Measurements from ENCODE around the gene HDX. TPM values are rescaled to one million over a fixed set of nuclear protein-coding genes. Genes with fewer than 3 reads are reported as not detected.
"Not testable (repeated sequence)": the region's sequence is repeated elsewhere in the genome, so short reads cannot be mapped to it uniquely, and the experiment has no call there.

HDX gene
- total RNA-seq, 5 donors from 2014 or later (not counting 1 experiment from before 2014, with no cell fraction given): 0.18 to 2.2 (median 1.2) TPM

DNA sequence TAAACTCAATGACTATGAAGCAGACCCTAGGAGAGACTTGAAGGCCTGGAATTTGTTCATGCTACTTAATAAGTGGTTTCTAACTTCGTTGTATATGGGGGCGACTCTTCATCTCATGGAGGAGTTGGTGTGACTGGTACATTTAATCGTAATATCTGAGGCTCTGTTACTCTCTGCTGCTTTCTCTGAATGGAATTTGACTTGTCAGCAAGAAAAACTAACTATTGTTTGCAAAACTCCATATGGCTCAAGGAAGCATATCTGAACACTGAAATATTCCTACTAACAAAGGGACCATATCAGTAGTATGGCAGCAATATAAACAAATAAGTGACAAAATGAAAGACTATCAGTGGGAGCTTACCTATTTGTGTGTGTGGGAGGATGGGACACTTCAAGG is 182.2 kb downstream of the HDX start:
- Histone ChIP-seq H3K27me3 (replicated peaks in 1 of 2; ENCODE audit: control insufficient read depth in 2 of 2, extremely low read depth in 1 of 2, insufficient read depth in 2 of 2, low read length in 1 of 2) (no peaks in the 10 kb centered on the region), H3K4me1 (ENCODE audit: control insufficient read depth in 1 of 2, extremely low read depth in 1 of 2, insufficient read depth in 2 of 2, low read length in 2 of 2) (no peaks in the 10 kb centered on the region), H3K27ac (ENCODE audit: low read length) (no peak overlapping the region), H3K4me3 (ENCODE audit: control insufficient read depth in 1 of 2, extremely low read depth in 1 of 2, low read length in 1 of 2) (no peak overlapping the region), H3K36me3 (ENCODE audit: control insufficient read depth in 2 of 2, extremely low read depth in 1 of 2, insufficient read depth in 1 of 2, low read length in 1 of 2) (no peaks in the 10 kb centered on the region), H3K9me3 (no peaks in the 10 kb centered on the region)
- POLR2A ChIA-PET: no interaction called here
- H3K27me3 Mint-ChIP-seq: no peaks in the 10 kb centered on the region
- CTCF ChIA-PET: no interaction called here
- ATAC-seq (replicated peaks in 1 of 4) (no peak), DNase-seq (no peak)
- H3K27ac Mint-ChIP-seq: no peak overlapping the region
- no peaks in the 10 kb centered on the region for H3K4me1 Mint-ChIP-seq
- H3K36me3 Mint-ChIP-seq: no peaks in the 10 kb centered on the region
- no peak overlapping the region for H3K4me3 Mint-ChIP-seq
- WGBS (ENCODE audit: insufficient coverage): no CpG with 5 or more reads among the region's 3 CpGs
- peaks cover 0 to 8% (median 8%) of the 10 kb centered on the region in 3 donors for H3K9me3 Mint-ChIP-seq

DNA sequence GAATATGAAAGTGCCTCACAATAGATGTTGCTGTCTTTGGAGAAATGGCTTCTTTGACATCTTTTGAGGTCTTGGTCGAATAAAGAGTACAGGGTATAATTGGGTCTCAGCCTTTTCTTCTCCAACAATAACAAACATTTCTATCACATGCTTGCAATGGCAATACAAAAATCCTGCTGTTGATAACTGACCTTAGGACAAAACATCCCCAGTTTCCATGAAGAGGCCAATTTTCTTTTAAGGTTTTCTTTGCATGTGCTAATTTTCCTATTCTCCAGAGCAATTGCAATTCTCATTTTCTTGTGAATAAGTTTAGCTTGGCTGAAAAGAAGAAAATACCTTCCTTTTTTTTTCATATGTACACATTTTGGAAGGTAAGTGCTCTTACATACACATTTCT is 183.6 kb downstream of the HDX start:
- H3K27me3 Mint-ChIP-seq: peaks cover 0 to 2% of the 10 kb centered on the region in 2 donors
- H3K9me3 ChIP-seq: no peaks in the 10 kb centered on the region
- H3K27me3 ChIP-seq (replicated peaks in 1 of 2; ENCODE audit: control insufficient read depth in 2 of 2, extremely low read depth in 1 of 2, insufficient read depth in 2 of 2, low read length in 1 of 2): no peaks in the 10 kb centered on the region

DNA sequence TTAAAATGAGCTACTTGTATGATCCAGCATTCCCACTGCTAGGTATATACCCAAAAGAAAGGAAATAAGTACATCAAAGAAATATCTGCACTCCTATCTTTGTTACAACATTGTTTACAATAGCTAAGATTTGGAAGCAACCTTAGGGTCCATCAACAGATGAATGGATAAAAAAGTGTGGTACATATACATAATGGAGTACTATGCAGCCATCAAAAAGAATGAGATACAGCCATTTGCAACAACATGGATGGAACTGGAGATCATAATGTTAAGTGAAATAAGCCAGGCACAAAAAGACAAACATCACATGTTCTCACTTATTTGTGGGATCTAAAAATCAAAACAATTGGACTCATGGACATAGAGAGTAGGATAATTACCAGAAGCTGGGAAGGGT is 186.3 kb downstream of the HDX start:
- H3K4me3 ChIP-seq (ENCODE audit: control insufficient read depth in 1 of 2, extremely low read depth in 1 of 2, low read length in 1 of 2); H3K36me3 Mint-ChIP-seq; H3K4me1 Mint-ChIP-seq; H3K27me3 Mint-ChIP-seq; H3K4me3 Mint-ChIP-seq; DNase-seq; CTCF ChIA-PET; H3K27ac Mint-ChIP-seq; H3K4me1 ChIP-seq (ENCODE audit: control insufficient read depth in 1 of 2, extremely low read depth in 1 of 2, insufficient read depth in 2 of 2, low read length in 2 of 2); H3K9me3 ChIP-seq; ATAC-seq (replicated peaks in 1 of 4); H3K27ac ChIP-seq (ENCODE audit: low read length); H3K9me3 Mint-ChIP-seq; POLR2A ChIA-PET; H3K27me3 ChIP-seq (replicated peaks in 1 of 2; ENCODE audit: control insufficient read depth in 2 of 2, extremely low read depth in 1 of 2, insufficient read depth in 2 of 2, low read length in 1 of 2); H3K36me3 ChIP-seq (ENCODE audit: control insufficient read depth in 2 of 2, extremely low read depth in 1 of 2, insufficient read depth in 1 of 2, low read length in 1 of 2): not testable (repeated sequence)

More for the DNA sequence above, 183.6 kb downstream of the HDX start:
- ATAC-seq (replicated peaks in 1 of 4) (no peak), DNase-seq (no peak)
- Mint-ChIP-seq H3K27ac (no peak overlapping the region), H3K9me3 (peaks cover 3 to 8% (median 8%) of the 10 kb centered on the region in 3 donors), H3K36me3 (no peaks in the 10 kb centered on the region), H3K4me3 (no peak overlapping the region), H3K4me1 (no peaks in the 10 kb centered on the region)
- ChIA-PET POLR2A (no interaction called here), CTCF (no interaction called here)
- WGBS (ENCODE audit: insufficient coverage): no CpG with 5 or more reads among the region's 1 CpG
- no peak overlapping the region for H3K4me3 ChIP-seq (ENCODE audit: control insufficient read depth in 1 of 2, extremely low read depth in 1 of 2, low read length in 1 of 2)
- no peaks in the 10 kb centered on the region for H3K4me1 ChIP-seq (ENCODE audit: control insufficient read depth in 1 of 2, extremely low read depth in 1 of 2, insufficient read depth in 2 of 2, low read length in 2 of 2)
- H3K36me3 ChIP-seq (ENCODE audit: control insufficient read depth in 2 of 2, extremely low read depth in 1 of 2, insufficient read depth in 1 of 2, low read length in 1 of 2): no peaks in the 10 kb centered on the region
- no peak overlapping the region for H3K27ac ChIP-seq (ENCODE audit: low read length)
